SK-N-SH (cell line): Measurements from ENCODE around the gene STON1. TPM values are rescaled to one million over a fixed set of nuclear protein-coding genes. Genes with fewer than 3 reads are reported as not detected.
A peak's percentile ranks its signal among the peaks of the same experiment; 100 is the strongest.

Experiments used
- CTCF ChIA-PET: fragments of 300-600, 350-600 bp; formaldehyde crosslinking; extraction: SDS; loops from one replicate; lab custom pipeline; 2021; lab: Yijun Ruan, JAX
- POLR2A ChIA-PET: fragments of 350-600 bp; sonication (Branson Sonifier 250); formaldehyde crosslinking; extraction: SDS; loops from one replicate; lab custom pipeline; 2020; ENCODE audit warnings: antibody characterized with exemption, inconsistent platforms; lab: Yijun Ruan, JAX
- DNase-seq: peaks from one replicate; pipeline ENCODE4 v3.0.0; 2012
- H2AFZ ChIP-seq: fragments of 200-600 bp; sonication (generic); 2 replicates; pipeline ENCODE4 v1.8.1; 2016; ENCODE audit warnings: antibody characterized with exemption, mild to moderate bottlenecking, low read depth
- H3F3A ChIP-seq: fragments of 200-600 bp; sonication (generic); replicated peaks from 2 replicates; pipeline ENCODE3; 2016; ENCODE audit warnings: antibody characterized with exemption, mild to moderate bottlenecking; ENCODE audit not compliant: insufficient read depth
- H3K27ac ChIP-seq, 2 experiments: fragments of 200-500 bp in 1 of 2; fragments of 200-600 bp in 1 of 2; sonication (Bioruptor generic) in 1 of 2; sonication (generic), shearing (Covaris generic) in 1 of 2; 2 replicates each; pipeline versions ENCODE4 v1.5.1 to v1.6.1; 2014 to 2016; ENCODE audit warnings: low read depth in 2 of 2, inconsistent platforms in 1 of 2, low read length in 1 of 2, mild to moderate bottlenecking in 1 of 2, mixed read lengths in 1 of 2
- H3K27me3 ChIP-seq: fragments of 200-600 bp; sonication (generic), shearing (Covaris generic); 2 replicates; pipeline ENCODE4 v1.6.1; 2016; ENCODE audit warnings: mixed run types; ENCODE audit not compliant: insufficient read depth
- H3K36me3 ChIP-seq, 2 experiments: fragments of 200-500 bp in 1 of 2; fragments of 200-600 bp in 1 of 2; sonication (Bioruptor generic) in 1 of 2; sonication (generic) in 1 of 2; replicated peaks in 1 of 2; 2 replicates each; pipeline versions ENCODE3 to v1.5.1; 2014 to 2016; ENCODE audit warnings: low read length in 1 of 2, mild to moderate bottlenecking in 1 of 2; ENCODE audit not compliant: insufficient read depth in 2 of 2, control insufficient read depth in 1 of 2
- H3K4me1 ChIP-seq, 2 experiments: fragments of 200-500 bp in 1 of 2; fragments of 200-600 bp in 1 of 2; sonication (Bioruptor generic) in 1 of 2; sonication (generic), shearing (Covaris generic) in 1 of 2; 2 replicates each; pipeline versions ENCODE4 v1.5.1 to v1.6.1; 2014 to 2016; ENCODE audit warnings: low read depth in 1 of 2, low read length in 1 of 2, mixed run types in 1 of 2; ENCODE audit not compliant: insufficient read depth in 2 of 2, control insufficient read depth in 1 of 2
- H3K4me2 ChIP-seq: fragments of 200-600 bp; sonication (generic), shearing (Covaris generic); 2 replicates; pipeline ENCODE4 v1.6.1; 2017; ENCODE audit warnings: mixed run types
- H3K4me3 ChIP-seq, 2 experiments: fragments of 200-500 bp in 1 of 2; fragments of 200-600 bp in 1 of 2; sonication (Bioruptor generic) in 1 of 2; sonication (generic), shearing (Covaris generic) in 1 of 2; 2 replicates each; pipeline versions ENCODE4 v1.5.1 to v1.8.1; 2014 to 2016; ENCODE audit warnings: low read depth in 2 of 2, inconsistent platforms in 1 of 2, low read length in 1 of 2, mild to moderate bottlenecking in 1 of 2, mixed read lengths in 1 of 2, moderate library complexity in 1 of 2
- H3K79me2 ChIP-seq: fragments of 200-600 bp; sonication (generic); 2 replicates; pipeline ENCODE4 v1.8.1; 2017; ENCODE audit warnings: mild to moderate bottlenecking; ENCODE audit not compliant: insufficient read depth
- H3K9ac ChIP-seq: fragments of 200-600 bp; sonication (generic); 2 replicates; pipeline ENCODE4 v1.6.1; 2017; ENCODE audit warnings: mixed run types
- H3K9me2 ChIP-seq: fragments of 200-600 bp; sonication (generic); 2 replicates; pipeline ENCODE4 v1.6.1; 2017; ENCODE audit warnings: mixed run types
- H3K9me3 ChIP-seq: fragments of 200-600 bp; sonication (generic); 2 replicates; pipeline ENCODE4 v1.6.1; 2017; ENCODE audit warnings: mixed run types, mild to moderate bottlenecking, moderate library complexity
- H4K20me1 ChIP-seq: fragments of 200-600 bp; sonication (generic); 2 replicates; pipeline ENCODE4 v1.6.1; 2017; ENCODE audit warnings: mild to moderate bottlenecking, mixed run types; ENCODE audit not compliant: insufficient read depth
- CTCF ChIP-seq: fragments of 200-600 bp; sonication (generic); IDR thresholded peaks from 2 replicates; pipeline ENCODE4 v1.6.1; 2017; ENCODE audit warnings: antibody characterized with exemption, mild to moderate bottlenecking, moderate library complexity
- EP300 ChIP-seq, 2 experiments: IDR thresholded peaks; 2 replicates each; pipeline versions ENCODE4 v1.4.0 to v1.6.1; 2012; ENCODE audit warnings: borderline replicate concordance in 1 of 2, low read depth in 1 of 2, low read length in 1 of 2
- FOXM1 ChIP-seq: IDR thresholded peaks from 2 replicates; pipeline ENCODE4 v1.4.0; 2012; ENCODE audit warnings: low read depth, mild to moderate bottlenecking
- GATA2 ChIP-seq: sonication (generic); formaldehyde crosslinking; IDR thresholded peaks from 2 replicates; pipeline ENCODE4 v1.5.0; 2020; ENCODE audit warnings: mild to moderate bottlenecking, missing genetic modification reagents
- IRF3 ChIP-seq: fragments of 150-350 bp; IDR thresholded peaks from 2 replicates; pipeline ENCODE4 v1.6.1; 2016; ENCODE audit warnings: mild to moderate bottlenecking, low read depth, low read length
- JUND ChIP-seq: IDR thresholded peaks from 2 replicates; pipeline ENCODE4 v1.4.0; 2012
- RAD21 ChIP-seq: IDR thresholded peaks from 2 replicates; pipeline ENCODE4 v1.6.1; 2012; ENCODE audit warnings: mild to moderate bottlenecking, low read length
- REST ChIP-seq: IDR thresholded peaks from 2 replicates; pipeline ENCODE4 v1.6.1; 2012; ENCODE audit warnings: mild to moderate bottlenecking, low read depth, low read length, moderate library complexity
- WGBS: methylation state at CpG from one replicate; pipeline ENCODE4 v1.1.6; 2017; ENCODE audit warnings: low lambda C conversion rate; 5-methylcytosine and 5-hydroxymethylcytosine counted together
- polyA plus RNA-seq, 3 experiments: library from polyadenylated mRNA; depleted of rRNA; stranded (reverse); fragments of >200 nt; gene quantifications; 2 replicates each; pipeline ENCODE4 v1.2.3, GENCODE V29; 2012

STON1 gene
- polyA plus RNA-seq, 1 of the 3 experiments (the other 2 are of a cell fraction), result 4.2 TPM

- 85% methylated on average over 7 of the region's 7 CpGs for WGBS
- Histone ChIP-seq H3F3A (no peaks in the 10 kb centered on the region), H3K27ac (no peak overlapping the region), H4K20me1 (no peaks in the 10 kb centered on the region), H3K4me2 (no peak overlapping the region), H3K9me3 (no peaks in the 10 kb centered on the region), H3K27me3 (no peaks in the 10 kb centered on the region), H3K79me2 (no peaks in the 10 kb centered on the region), H2AFZ (no peak overlapping the region)
- CTCF ChIA-PET, result interaction anchor here (2.3 to 2.4 kb wide), 2 partner anchors 9 to 345 kb away, joined by 7 to 18 read pairs; no protein-coding TSS in a partner anchor
- peak; percentile 49; the same call in 1 of the 2 replicates for TF ChIP-seq RAD21
- TF ChIP-seq CTCF, result peak; percentile 46
- no peak for TF ChIP-seq GATA2 (CRISPR knock-in tag)
- TF ChIP-seq, all 33 proteins: peak for 2
- no peak for DNase-seq
- Histone ChIP-seq H3K9me2 (no peaks in the 10 kb centered on the region), H3K4me1 (no peaks in the 10 kb centered on the region), H3K4me3 (no peak overlapping the region), H3K36me3 (peaks cover 0 to 3% of the 10 kb centered on the region in 2 experiments), H3K9ac (no peak overlapping the region)
- POLR2A ChIA-PET, result no interaction called here
Observed at GRCh38 chr2:48601349-48601748, 71.4 kb downstream of the STON1 start.

GRCh38 chr2:48605482-48606175 lies 75.7 kb downstream of the STON1 start:
- DNase-seq, result no peak
- Histone ChIP-seq H3K4me1 (no peaks in the 10 kb centered on the region), H3K4me2 (no peak overlapping the region), H3K4me3 (no peak overlapping the region), H2AFZ (no peak overlapping the region), H3K27me3 (no peaks in the 10 kb centered on the region), H3F3A (no peaks in the 10 kb centered on the region), H3K36me3 (no peaks in the 10 kb centered on the region), H4K20me1 (no peaks in the 10 kb centered on the region), H3K9me3 (no peaks in the 10 kb centered on the region), H3K9ac (no peak overlapping the region), H3K9me2 (no peaks in the 10 kb centered on the region), H3K79me2 (no peaks in the 10 kb centered on the region), H3K27ac (no peak overlapping the region)
- TF ChIP-seq JUND (no peak), IRF3 (no peak), REST (no peak), EP300 (IDR thresholded peaks at IDR 0.05; ENCODE audit: borderline replicate concordance in 1 of 2, low read depth in 1 of 2, low read length in 1 of 2) (no peak), FOXM1 (no peak)
- CTCF ChIA-PET, result interaction anchor here (1.1 kb wide), 1 partner anchor 1797 kb away, joined by 3 read pairs; no protein-coding TSS in a partner anchor
- POLR2A ChIA-PET, result no interaction called here
- 95% methylated on average over 5 of the region's 5 CpGs for WGBS
